ENCODE results near the gene CCDC186. TPM values are rescaled to one million over a fixed set of nuclear protein-coding genes. Genes with fewer than 3 reads are reported as not detected.

The CCDC186 gene
- total and polyA plus RNA-seq, 2 experiments from 2014 or later: 14.9 to 32.4 TPM

GRCh38 chr10:114095559-114096337 is 78.3 kb downstream of the CCDC186 start:
- Histone ChIP-seq H3K4me3 (no peak overlapping the region), H3K36me3 (replicated peaks; ENCODE audit: insufficient read depth, low read depth) (no peaks in the 10 kb centered on the region), H3K27me3 (no peaks in the 10 kb centered on the region), H3K27ac (no peak overlapping the region), H3K9me2 (replicated peaks; ENCODE audit: insufficient read depth) (no peaks in the 10 kb centered on the region), H3K4me2 (no peak overlapping the region), H3K9me3 (ENCODE audit: low read depth) (no peaks in the 10 kb centered on the region), H2AFZ (no peak overlapping the region), H3K79me2 (no peaks in the 10 kb centered on the region), H3K4me1 (ENCODE audit: insufficient read depth) (peaks cover 5% of the 10 kb centered on the region), H4K20me1 (ENCODE audit: insufficient read depth, poor library complexity, severe bottlenecking) (no peaks in the 10 kb centered on the region)
- TF ChIP-seq CTCF (IDR thresholded peaks at IDR 0.05; ENCODE audit: poor library complexity): no peak
- no peak for TF ChIP-seq EZH2 (IDR thresholded peaks at IDR 0.05; ENCODE audit: borderline replicate concordance)
- no peak for TF ChIP-seq EZH2phosphoT487 (IDR thresholded peaks at IDR 0.05; ENCODE audit: low read depth, severe bottlenecking, unreplicated experiment)
- WGBS (ENCODE audit: low lambda C conversion rate, missing lambda C conversion rate): 79% methylated on average over 13 of the region's 13 CpGs
- DNase-seq (ENCODE audit: low spot score): no peak

- Histone ChIP-seq H3K27ac (no peak overlapping the region), H4K20me1 (ENCODE audit: insufficient read depth, poor library complexity, severe bottlenecking) (no peaks in the 10 kb centered on the region), H2AFZ (no peak overlapping the region), H3K36me3 (replicated peaks; ENCODE audit: insufficient read depth, low read depth) (no peaks in the 10 kb centered on the region), H3K9me3 (ENCODE audit: low read depth) (no peaks in the 10 kb centered on the region), H3K27me3 (no peaks in the 10 kb centered on the region), H3K4me1 (ENCODE audit: insufficient read depth) (no peaks in the 10 kb centered on the region), H3K9me2 (replicated peaks; ENCODE audit: insufficient read depth) (no peaks in the 10 kb centered on the region), H3K4me2 (no peak overlapping the region), H3K79me2 (no peaks in the 10 kb centered on the region), H3K4me3 (no peak overlapping the region)
- 91% methylated on average over 3 of the region's 3 CpGs for WGBS (ENCODE audit: low lambda C conversion rate, missing lambda C conversion rate)
- DNase-seq (ENCODE audit: low spot score): no peak
- TF ChIP-seq CTCF (IDR thresholded peaks at IDR 0.05; ENCODE audit: poor library complexity) (no peak), EZH2 (IDR thresholded peaks at IDR 0.05; ENCODE audit: borderline replicate concordance) (no peak), EZH2phosphoT487 (IDR thresholded peaks at IDR 0.05; ENCODE audit: low read depth, severe bottlenecking, unreplicated experiment) (no peak)
Measured at GRCh38 chr10:114094795-114095194, 79.2 kb downstream of the CCDC186 start.

- H3K9me3 ChIP-seq (ENCODE audit: low read depth): no peaks in the 10 kb centered on the region
- no peak overlapping the region for H2AFZ ChIP-seq
- H3K79me2 ChIP-seq: no peaks in the 10 kb centered on the region
- no peak overlapping the region for H3K4me2 ChIP-seq
- H3K36me3 ChIP-seq (replicated peaks; ENCODE audit: insufficient read depth, low read depth): no peaks in the 10 kb centered on the region
- TF ChIP-seq CTCF (IDR thresholded peaks at IDR 0.05; ENCODE audit: poor library complexity) (no peak), EZH2phosphoT487 (IDR thresholded peaks at IDR 0.05; ENCODE audit: low read depth, severe bottlenecking, unreplicated experiment) (no peak), EZH2 (IDR thresholded peaks at IDR 0.05; ENCODE audit: borderline replicate concordance) (no peak)
- no peak for DNase-seq (ENCODE audit: low spot score)
- no peaks in the 10 kb centered on the region for H3K9me2 ChIP-seq (replicated peaks; ENCODE audit: insufficient read depth)
- no peak overlapping the region for H3K27ac ChIP-seq
- H3K4me3 ChIP-seq: no peak overlapping the region
- WGBS (ENCODE audit: low lambda C conversion rate, missing lambda C conversion rate): 86% methylated on average over 4 of the region's 4 CpGs
- no peaks in the 10 kb centered on the region for H3K27me3 ChIP-seq
- H3K4me1 ChIP-seq (ENCODE audit: insufficient read depth): no peaks in the 10 kb centered on the region
- H4K20me1 ChIP-seq (ENCODE audit: insufficient read depth, poor library complexity, severe bottlenecking): no peaks in the 10 kb centered on the region
Measured at GRCh38 chr10:114087655-114088054, 86.3 kb downstream of the CCDC186 start.
